Duodenal mucosa (tissue), 2 donors: ENCODE measurements around the gene INAVA.

Experiments
- H3K27ac ChIP-seq: one replicate; pipeline ENCODE4 v1.7.0; 2013; ENCODE audit warnings: low read depth, low read length
- H3K27me3 ChIP-seq, 2 donors: one replicate each; pipeline ENCODE4 v1.7.0; 2013; ENCODE audit warnings: low read length in 2 of 2, control low read depth in 1 of 2; ENCODE audit not compliant: insufficient read depth in 2 of 2, control insufficient read depth in 1 of 2
- H3K36me3 ChIP-seq, 2 donors: one replicate each; pipeline ENCODE4 v1.7.0; 2013; ENCODE audit warnings: low read length in 2 of 2, control low read depth in 1 of 2; ENCODE audit not compliant: insufficient read depth in 2 of 2, control insufficient read depth in 1 of 2
- H3K4me1 ChIP-seq, 2 donors: one replicate each; pipeline ENCODE4 v1.7.0; 2013; ENCODE audit warnings: low read length in 2 of 2, control low read depth in 1 of 2; ENCODE audit not compliant: insufficient read depth in 2 of 2, control insufficient read depth in 1 of 2
- H3K4me3 ChIP-seq, 2 donors: one replicate each; pipeline ENCODE4 v1.7.0; 2013; ENCODE audit warnings: low read length in 2 of 2, low read depth in 1 of 2
- H3K9ac ChIP-seq, 2 donors: one replicate each; pipeline ENCODE4 v1.7.0; 2013; ENCODE audit warnings: low read length in 2 of 2, low read depth in 1 of 2
- H3K9me3 ChIP-seq, 2 donors: one replicate each; pipeline ENCODE4 v1.7.0; 2013; ENCODE audit warnings: low read length in 2 of 2, control low read depth in 1 of 2; ENCODE audit not compliant: control insufficient read depth in 1 of 2

INAVA gene

DNA sequence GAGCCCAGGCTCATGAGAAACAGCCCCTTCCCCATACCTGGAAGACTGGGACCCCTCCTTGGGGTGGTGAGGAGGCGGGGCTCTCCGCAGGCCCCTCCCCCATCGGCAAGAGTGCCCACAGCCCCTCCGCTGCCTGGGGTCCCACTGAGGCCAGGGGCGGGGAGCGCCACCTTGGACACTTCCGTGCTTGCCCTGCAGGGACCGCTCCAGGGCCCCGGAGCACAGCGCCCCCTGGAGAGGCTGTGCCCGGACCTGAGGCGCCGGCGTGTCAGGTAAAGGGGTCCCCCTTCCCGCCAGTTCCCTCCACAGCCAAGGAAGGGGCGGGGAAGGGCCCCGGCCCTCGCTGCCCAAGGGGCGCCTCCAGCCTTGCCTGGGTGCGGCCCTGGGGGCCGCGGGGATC, 21.5 kb downstream of the INAVA start:
- no peak overlapping the region for H3K9ac ChIP-seq
- peaks cover 12 to 14% of the 10 kb centered on the region in 2 donors for H3K36me3 ChIP-seq
- H3K4me3 ChIP-seq = no peak overlapping the region
- H3K27ac ChIP-seq = no peak overlapping the region
- peaks cover 27 to 34% of the 10 kb centered on the region in 2 donors for H3K4me1 ChIP-seq
- H3K9me3 ChIP-seq = no peaks in the 10 kb centered on the region
- H3K27me3 ChIP-seq = no peaks in the 10 kb centered on the region

- Histone ChIP-seq H3K27ac (no peak overlapping the region), H3K9me3 (no peaks in the 10 kb centered on the region), H3K27me3 (no peaks in the 10 kb centered on the region), H3K4me1 (peaks cover 26 to 31% of the 10 kb centered on the region in 2 donors), H3K4me3 (no peak overlapping the region), H3K9ac (no peak overlapping the region), H3K36me3 (peaks cover 12% of the 10 kb centered on the region in 2 donors)
Measured at GRCh38 chr1:200916681-200917080, 22.0 kb downstream of the INAVA start.

- Histone ChIP-seq H3K27ac (no peak overlapping the region), H3K9ac (no peak overlapping the region)
Measured at GRCh38 chr1:200917291-200917817, 22.7 kb downstream of the INAVA start.

GRCh38 chr1:200918006-200918405, 23.3 kb downstream of the INAVA start:
- H3K9me3 ChIP-seq = no peaks in the 10 kb centered on the region
- no peak overlapping the region for H3K4me3 ChIP-seq
- no peak overlapping the region for H3K27ac ChIP-seq
- peaks cover 4% of the 10 kb centered on the region in 2 donors for H3K36me3 ChIP-seq
- peaks cover 15 to 22% of the 10 kb centered on the region in 2 donors for H3K4me1 ChIP-seq
- H3K27me3 ChIP-seq = no peaks in the 10 kb centered on the region
- no peak overlapping the region for H3K9ac ChIP-seq

More at GRCh38 chr1:200917291-200917817, 22.7 kb downstream of the INAVA start:
- no peaks in the 10 kb centered on the region for H3K27me3 ChIP-seq
- peaks cover 21 to 26% of the 10 kb centered on the region in 2 donors for H3K4me1 ChIP-seq
- no peak overlapping the region for H3K4me3 ChIP-seq
- peaks cover 8 to 10% of the 10 kb centered on the region in 2 donors for H3K36me3 ChIP-seq
- no peaks in the 10 kb centered on the region for H3K9me3 ChIP-seq

- H3K36me3 ChIP-seq = no peaks in the 10 kb centered on the region
- H3K4me3 ChIP-seq = no peak overlapping the region
- H3K9ac ChIP-seq = no peak overlapping the region
- no peaks in the 10 kb centered on the region for H3K9me3 ChIP-seq
- peaks cover 11 to 18% of the 10 kb centered on the region in 2 donors for H3K4me1 ChIP-seq
- no peak overlapping the region for H3K27ac ChIP-seq
- H3K27me3 ChIP-seq = no peaks in the 10 kb centered on the region
Measured at GRCh38 chr1:200919386-200919785, 24.7 kb downstream of the INAVA start.

DNA sequence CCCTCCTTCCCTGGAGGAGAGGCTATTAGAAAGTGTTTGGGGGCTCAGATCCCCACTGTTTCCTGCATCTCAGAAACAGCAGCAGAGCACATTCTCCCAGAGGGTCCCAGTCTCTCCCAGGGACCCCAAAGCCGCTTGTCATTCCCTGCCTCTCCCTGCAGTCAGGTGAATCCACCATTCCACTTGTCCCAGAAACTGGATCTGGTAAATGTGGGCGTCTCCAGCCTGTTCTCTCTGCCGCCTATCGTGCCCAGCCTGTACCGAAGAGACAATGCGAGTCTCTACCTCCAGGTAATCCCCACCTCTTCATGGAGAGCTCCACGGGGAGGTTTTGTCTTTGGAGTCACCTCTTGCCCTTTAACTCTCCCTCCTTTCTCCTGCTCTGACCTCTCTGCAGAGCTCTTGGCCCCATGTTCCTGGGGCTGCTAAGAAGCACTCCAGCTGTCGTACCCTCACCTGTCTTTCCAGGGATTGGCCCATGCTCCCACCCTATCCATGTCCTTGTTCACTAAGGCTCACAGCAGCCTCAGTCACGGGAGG, 26.9 kb downstream of the INAVA start:
- no peak overlapping the region for H3K9ac ChIP-seq
- no peaks in the 10 kb centered on the region for H3K27me3 ChIP-seq
- H3K36me3 ChIP-seq = no peaks in the 10 kb centered on the region
- no peaks in the 10 kb centered on the region for H3K9me3 ChIP-seq
- H3K27ac ChIP-seq = no peak overlapping the region
- peaks cover 9% of the 10 kb centered on the region in 2 donors for H3K4me1 ChIP-seq
- no peak overlapping the region for H3K4me3 ChIP-seq

DNA sequence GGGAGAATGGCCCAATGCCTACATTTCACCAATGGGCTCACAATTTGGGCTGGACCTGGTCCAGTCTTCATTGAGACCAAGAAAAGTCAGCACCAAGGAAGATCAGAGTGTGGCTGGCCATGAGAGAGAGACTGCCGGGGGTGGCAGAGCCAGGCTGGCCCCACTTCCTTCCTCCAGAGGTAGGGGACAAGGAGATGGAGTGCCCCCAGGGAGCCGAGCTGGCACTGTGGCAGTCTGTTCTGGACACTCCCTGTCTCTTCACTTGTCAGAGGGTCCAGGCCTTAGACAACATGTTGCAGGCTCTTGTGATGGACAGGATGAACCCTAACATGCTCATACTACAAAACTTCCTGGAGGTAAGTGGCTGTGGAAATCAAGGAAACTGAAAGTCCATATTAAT, 27.7 kb downstream of the INAVA start:
- Histone ChIP-seq H3K27me3 (no peaks in the 10 kb centered on the region), H3K36me3 (no peaks in the 10 kb centered on the region), H3K27ac (no peak overlapping the region), H3K9me3 (no peaks in the 10 kb centered on the region), H3K4me3 (no peak overlapping the region), H3K9ac (no peak overlapping the region), H3K4me1 (peaks cover 1 to 2% of the 10 kb centered on the region in 2 donors)

DNA sequence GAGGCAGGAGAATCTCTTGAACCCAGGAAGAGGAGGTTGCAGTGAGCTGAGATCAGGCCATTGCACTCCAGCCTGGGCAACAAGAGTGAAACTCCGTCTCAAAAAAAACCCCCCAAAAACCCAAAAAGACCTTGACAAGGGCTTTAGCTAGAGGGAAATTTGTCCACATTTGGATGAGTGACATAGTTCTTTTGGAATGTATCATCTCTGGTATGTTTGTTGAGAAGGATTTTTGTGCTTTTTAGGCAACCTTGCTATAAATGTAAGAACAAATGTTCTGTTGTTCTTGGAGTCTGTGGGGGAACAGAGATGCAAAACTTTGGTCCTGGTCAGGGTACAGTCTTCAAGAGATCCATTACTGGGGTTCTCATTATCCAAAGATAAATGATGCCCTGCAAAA, 28.9 kb downstream of the INAVA start:
- Histone ChIP-seq H3K4me1 (no peaks in the 10 kb centered on the region), H3K36me3 (no peaks in the 10 kb centered on the region), H3K9ac (no peak overlapping the region), H3K9me3 (no peaks in the 10 kb centered on the region), H3K4me3 (no peak overlapping the region), H3K27me3 (no peaks in the 10 kb centered on the region), H3K27ac (no peak overlapping the region)

DNA sequence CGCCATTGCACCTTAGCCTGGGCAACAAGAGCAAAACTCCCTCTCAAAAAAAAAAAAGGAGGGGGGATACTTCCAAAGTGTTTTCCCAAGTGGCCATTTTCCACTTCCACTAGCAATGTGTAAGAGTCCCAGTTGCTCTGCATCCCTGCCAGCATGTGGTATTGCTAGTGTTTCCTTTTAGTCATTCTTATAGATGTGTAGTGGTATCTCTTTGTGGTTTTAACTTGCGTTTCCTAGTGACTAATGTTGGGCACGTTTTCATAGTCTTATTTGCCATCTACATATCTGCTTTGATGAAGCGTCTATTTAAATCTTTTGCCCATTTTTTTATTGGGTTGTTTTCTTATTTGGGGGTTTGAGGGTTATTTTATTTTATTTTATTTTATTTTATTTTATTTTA, 31.1 kb downstream of the INAVA start:
- Histone ChIP-seq H3K4me1 (peaks cover 0 to 5% of the 10 kb centered on the region in 2 donors), H3K36me3 (no peaks in the 10 kb centered on the region), H3K27ac (no peak overlapping the region)

GRCh38 chr1:200929530-200930278, 35.0 kb downstream of the INAVA start:
- H3K36me3 ChIP-seq = no peaks in the 10 kb centered on the region
- H3K9ac ChIP-seq = no peak overlapping the region
- no peak overlapping the region for H3K4me3 ChIP-seq
- no peaks in the 10 kb centered on the region for H3K9me3 ChIP-seq
- H3K27me3 ChIP-seq = no peaks in the 10 kb centered on the region
- peaks cover 0 to 5% of the 10 kb centered on the region in 2 donors for H3K4me1 ChIP-seq
- H3K27ac ChIP-seq = no peak overlapping the region

More for the DNA sequence above, 31.1 kb downstream of the INAVA start:
- Histone ChIP-seq H3K27me3 (no peaks in the 10 kb centered on the region), H3K4me3 (no peak overlapping the region), H3K9me3 (no peaks in the 10 kb centered on the region), H3K9ac (no peak overlapping the region)
